Stimulated activated naive CD8-positive, alpha-beta T cell treated with anti-CD3 and anti-CD28 coated beads, Interleukin-15, Interleukin-2, amounts not matched to agents 100 ng/mL and 50 ng/mL, for 24 hours (primary cell): ENCODE measurements around the gene SIAH3.

Experiments
- H3K27ac Mint-ChIP-seq: one replicate; pipeline ENCODE4 v1.8.0; 2021; ENCODE audit warnings: mild to moderate bottlenecking, mixed read lengths
- H3K27me3 Mint-ChIP-seq: one replicate; pipeline ENCODE4 v1.8.0; 2021; ENCODE audit warnings: mixed read lengths
- H3K36me3 Mint-ChIP-seq: one replicate; pipeline ENCODE4 v1.8.0; 2021; ENCODE audit warnings: low read depth, mixed read lengths
- H3K4me1 Mint-ChIP-seq: one replicate; pipeline ENCODE4 v1.8.0; 2021; ENCODE audit warnings: low read depth, mixed read lengths
- H3K4me3 Mint-ChIP-seq: one replicate; pipeline ENCODE4 v1.8.0; 2021; ENCODE audit warnings: mild to moderate bottlenecking, mixed read lengths
- H3K9me3 Mint-ChIP-seq: one replicate; pipeline ENCODE4 v1.8.0; 2021; ENCODE audit warnings: mixed read lengths

SIAH3 gene

GRCh38 chr13:45851171-45851921 is at the start of gene SIAH3:
SIAH3 (minus strand) TSS chr13:45851753; CDS start chr13:45851629, 124 bp downstream.
- Mint-ChIP-seq H3K36me3 (no peaks in the 10 kb centered on the region), H3K4me1 (peaks cover 52% of the 10 kb centered on the region)

GRCh38 chr13:45899406-45899805 is 47.9 kb upstream of the SIAH3 start:
- no peaks in the 10 kb centered on the region for H3K9me3 Mint-ChIP-seq
- H3K36me3 Mint-ChIP-seq, result no peaks in the 10 kb centered on the region
- H3K4me3 Mint-ChIP-seq, result no peak overlapping the region
- peaks cover 10% of the 10 kb centered on the region for H3K27me3 Mint-ChIP-seq
- no peaks in the 10 kb centered on the region for H3K4me1 Mint-ChIP-seq
- H3K27ac Mint-ChIP-seq, result no peak overlapping the region

More at GRCh38 chr13:45851171-45851921, at the start of gene SIAH3:
- Mint-ChIP-seq H3K27me3 (peaks cover 28% of the 10 kb centered on the region), H3K4me3 (peak within 1 kb of the TSS; percentile 83), H3K9me3 (peaks cover 8% of the 10 kb centered on the region), H3K27ac (peak within 1 kb of the TSS; percentile 15)

- H3K9me3 Mint-ChIP-seq, result no peaks in the 10 kb centered on the region
- no peaks in the 10 kb centered on the region for H3K36me3 Mint-ChIP-seq
- no peaks in the 10 kb centered on the region for H3K4me1 Mint-ChIP-seq
- H3K27me3 Mint-ChIP-seq, result peaks cover 10% of the 10 kb centered on the region
- H3K27ac Mint-ChIP-seq, result no peak overlapping the region
- no peak overlapping the region for H3K4me3 Mint-ChIP-seq
These were observed 46.0 kb upstream of the SIAH3 start for GRCh38 chr13:45897562-45897961.

GRCh38 chr13:45896285-45896684 is 44.7 kb upstream of the SIAH3 start:
- Mint-ChIP-seq H3K27ac (no peak overlapping the region), H3K4me3 (no peak overlapping the region), H3K9me3 (no peaks in the 10 kb centered on the region), H3K4me1 (no peaks in the 10 kb centered on the region), H3K27me3 (peaks cover 10% of the 10 kb centered on the region), H3K36me3 (no peaks in the 10 kb centered on the region)

GRCh38 chr13:45895881-45896280 is 44.3 kb upstream of the SIAH3 start:
- H3K27me3 Mint-ChIP-seq, result peaks cover 10% of the 10 kb centered on the region
- H3K9me3 Mint-ChIP-seq, result no peaks in the 10 kb centered on the region
- H3K4me3 Mint-ChIP-seq, result no peak overlapping the region
- H3K4me1 Mint-ChIP-seq, result no peaks in the 10 kb centered on the region
- no peaks in the 10 kb centered on the region for H3K36me3 Mint-ChIP-seq
- no peak overlapping the region for H3K27ac Mint-ChIP-seq

GRCh38 chr13:45892513-45892912 is 41.0 kb upstream of the SIAH3 start:
- H3K27ac Mint-ChIP-seq, result no peak overlapping the region
- H3K9me3 Mint-ChIP-seq, result no peaks in the 10 kb centered on the region
- H3K36me3 Mint-ChIP-seq, result no peaks in the 10 kb centered on the region
- H3K27me3 Mint-ChIP-seq, result peaks cover 12% of the 10 kb centered on the region
- H3K4me3 Mint-ChIP-seq, result no peak overlapping the region
- no peaks in the 10 kb centered on the region for H3K4me1 Mint-ChIP-seq

- Mint-ChIP-seq H3K36me3 (no peaks in the 10 kb centered on the region), H3K4me3 (no peak overlapping the region), H3K9me3 (no peaks in the 10 kb centered on the region), H3K27me3 (peaks cover 4% of the 10 kb centered on the region), H3K27ac (no peak overlapping the region), H3K4me1 (no peaks in the 10 kb centered on the region)
These were observed 38.2 kb upstream of the SIAH3 start for GRCh38 chr13:45889590-45890243.

- no peaks in the 10 kb centered on the region for H3K9me3 Mint-ChIP-seq
- H3K36me3 Mint-ChIP-seq, result no peaks in the 10 kb centered on the region
- no peak overlapping the region for H3K4me3 Mint-ChIP-seq
- H3K27ac Mint-ChIP-seq, result no peak overlapping the region
- H3K27me3 Mint-ChIP-seq, result peaks cover 4% of the 10 kb centered on the region
- no peaks in the 10 kb centered on the region for H3K4me1 Mint-ChIP-seq
These were observed 34.9 kb upstream of the SIAH3 start for GRCh38 chr13:45886466-45886865.

- H3K27ac Mint-ChIP-seq, result no peak overlapping the region
- peaks cover 4% of the 10 kb centered on the region for H3K27me3 Mint-ChIP-seq
- no peak overlapping the region for H3K4me3 Mint-ChIP-seq
- H3K4me1 Mint-ChIP-seq, result no peaks in the 10 kb centered on the region
- no peaks in the 10 kb centered on the region for H3K36me3 Mint-ChIP-seq
- no peaks in the 10 kb centered on the region for H3K9me3 Mint-ChIP-seq
These were observed 33.6 kb upstream of the SIAH3 start for GRCh38 chr13:45885194-45885593.

- Mint-ChIP-seq H3K36me3 (no peaks in the 10 kb centered on the region), H3K9me3 (no peaks in the 10 kb centered on the region), H3K27me3 (no peaks in the 10 kb centered on the region), H3K27ac (no peak overlapping the region), H3K4me1 (no peaks in the 10 kb centered on the region), H3K4me3 (no peak overlapping the region)
These were observed 31.1 kb upstream of the SIAH3 start for GRCh38 chr13:45882626-45883025.

- Mint-ChIP-seq H3K4me3 (no peak overlapping the region), H3K4me1 (no peaks in the 10 kb centered on the region), H3K9me3 (no peaks in the 10 kb centered on the region), H3K27me3 (no peaks in the 10 kb centered on the region), H3K27ac (no peak overlapping the region), H3K36me3 (no peaks in the 10 kb centered on the region)
These were observed 29.8 kb upstream of the SIAH3 start for GRCh38 chr13:45881353-45881752.

- Mint-ChIP-seq H3K4me1 (no peaks in the 10 kb centered on the region), H3K4me3 (no peak overlapping the region), H3K27me3 (no peaks in the 10 kb centered on the region), H3K27ac (no peak overlapping the region), H3K36me3 (no peaks in the 10 kb centered on the region), H3K9me3 (no peaks in the 10 kb centered on the region)
These were observed 28.7 kb upstream of the SIAH3 start for GRCh38 chr13:45880242-45880641.

GRCh38 chr13:45879666-45880065 is 28.1 kb upstream of the SIAH3 start:
- H3K4me1 Mint-ChIP-seq, result no peaks in the 10 kb centered on the region
- no peaks in the 10 kb centered on the region for H3K27me3 Mint-ChIP-seq
- H3K9me3 Mint-ChIP-seq, result no peaks in the 10 kb centered on the region
- no peak overlapping the region for H3K27ac Mint-ChIP-seq
- no peaks in the 10 kb centered on the region for H3K36me3 Mint-ChIP-seq
- no peak overlapping the region for H3K4me3 Mint-ChIP-seq

- Mint-ChIP-seq H3K27me3 (no peaks in the 10 kb centered on the region), H3K27ac (peak overlapping the region; percentile 46), H3K9me3 (no peaks in the 10 kb centered on the region), H3K36me3 (no peaks in the 10 kb centered on the region), H3K4me1 (no peaks in the 10 kb centered on the region), H3K4me3 (no peak overlapping the region)
These were observed 27.4 kb upstream of the SIAH3 start for GRCh38 chr13:45878966-45879365.

- Mint-ChIP-seq H3K9me3 (no peaks in the 10 kb centered on the region), H3K27ac (no peak overlapping the region), H3K4me3 (no peak overlapping the region), H3K27me3 (no peaks in the 10 kb centered on the region), H3K4me1 (no peaks in the 10 kb centered on the region), H3K36me3 (no peaks in the 10 kb centered on the region)
These were observed 25.2 kb upstream of the SIAH3 start for GRCh38 chr13:45876781-45877180.

GRCh38 chr13:45875951-45876350 is 24.4 kb upstream of the SIAH3 start:
- Mint-ChIP-seq H3K9me3 (no peaks in the 10 kb centered on the region), H3K4me3 (no peak overlapping the region), H3K27me3 (no peaks in the 10 kb centered on the region), H3K27ac (peak overlapping the region; percentile 53), H3K4me1 (no peaks in the 10 kb centered on the region), H3K36me3 (no peaks in the 10 kb centered on the region)
